T-cell (primary cell): ENCODE measurements around the gene SRGN. TPM values are rescaled to one million over a fixed set of nuclear protein-coding genes. Genes with fewer than 3 reads are reported as not detected.

ENCODE experiments used
- ATAC-seq, 4 experiments: fragments of 200-7000 bp in 3 of 4; fragments of 150-1000 bp in 1 of 4; cut with Tn5 transposase; replicated peaks in 1 of 4; 1 replicate in 3 of 4; 2 replicates in 1 of 4; pipeline ENCODE4 v1.10.0; 2021; ENCODE audit warnings: moderate library complexity in 3 of 4, mild to moderate bottlenecking in 2 of 4, moderate number of reproducible peaks in 1 of 4
- CTCF ChIA-PET, 2 donors: fragments of 300-600 bp; sonication (Branson Sonifier 250); formaldehyde crosslinking; loops; one replicate each; lab custom pipeline; 2022; ENCODE audit warnings: antibody characterized with exemption in 2 of 2; lab: Charles Lee
- POLR2A ChIA-PET, 2 donors: fragments of 300-600 bp; sonication (Branson Sonifier 250); formaldehyde crosslinking; loops; one replicate each; lab custom pipeline; 2022; ENCODE audit warnings: antibody characterized with exemption in 2 of 2; lab: Charles Lee
- DNase-seq, 35 experiments: peaks; one replicate each; pipeline versions ENCODE4 v3.0.0 to v3.0.0-alpha.2; 2013 to 2023
- H3K27ac ChIP-seq: one replicate; pipeline ENCODE4 v1.5.1; 2013; ENCODE audit warnings: low read length
- H3K27me3 ChIP-seq, 2 experiments: replicated peaks in 1 of 2; 1 replicate in 1 of 2; 2 replicates in 1 of 2; pipeline versions ENCODE4 v1.6.1 to v1.7.0; 2013; ENCODE audit warnings: low read length in 1 of 2, mixed read lengths in 1 of 2; ENCODE audit not compliant: control insufficient read depth in 2 of 2, insufficient read depth in 2 of 2; ENCODE audit errors: extremely low read depth in 1 of 2
- H3K36me3 ChIP-seq, 2 donors: 1 replicate in 1 of 2; 2 replicates in 1 of 2; pipeline versions ENCODE4 v1.6.1 to v1.7.0; 2013; ENCODE audit warnings: low read length in 1 of 2; ENCODE audit not compliant: control insufficient read depth in 2 of 2, insufficient read depth in 1 of 2; ENCODE audit errors: extremely low read depth in 1 of 2
- H3K4me1 ChIP-seq, 2 experiments: 1 replicate in 1 of 2; 2 replicates in 1 of 2; pipeline versions ENCODE4 v1.6.1 to v1.7.0; 2013; ENCODE audit warnings: low read length in 2 of 2, mixed read lengths in 1 of 2; ENCODE audit not compliant: insufficient read depth in 2 of 2, control insufficient read depth in 1 of 2; ENCODE audit errors: extremely low read depth in 1 of 2
- H3K4me3 ChIP-seq, 2 donors: 1 replicate in 1 of 2; 2 replicates in 1 of 2; pipeline versions ENCODE4 v1.5.1 to v1.7.0; 2013; ENCODE audit warnings: mild to moderate bottlenecking in 2 of 2, low read length in 1 of 2, moderate library complexity in 1 of 2; ENCODE audit not compliant: control insufficient read depth in 1 of 2; ENCODE audit errors: extremely low read depth in 1 of 2
- H3K9me3 ChIP-seq: 2 replicates; pipeline ENCODE4 v1.7.0; 2013
- H3K27ac Mint-ChIP-seq, 2 donors: one replicate each; pipeline ENCODE4 v1.8.0; 2020 to 2021; ENCODE audit warnings: mild to moderate bottlenecking in 2 of 2, mixed read lengths in 2 of 2
- H3K27me3 Mint-ChIP-seq, 2 donors: one replicate each; pipeline ENCODE4 v1.8.0; 2021 to 2022; ENCODE audit warnings: mixed read lengths in 2 of 2
- H3K36me3 Mint-ChIP-seq: one replicate; pipeline ENCODE4 v1.8.0; 2021; ENCODE audit warnings: mixed read lengths
- H3K4me1 Mint-ChIP-seq, 3 donors: one replicate each; pipeline ENCODE4 v1.8.0; 2020 to 2022; ENCODE audit warnings: mixed read lengths in 3 of 3, mild to moderate bottlenecking in 1 of 3
- H3K4me3 Mint-ChIP-seq, 3 donors: one replicate each; pipeline ENCODE4 v1.8.0; 2020 to 2022; ENCODE audit warnings: mild to moderate bottlenecking in 3 of 3, mixed read lengths in 3 of 3, moderate library complexity in 3 of 3
- H3K9me3 Mint-ChIP-seq, 3 donors: one replicate each; pipeline ENCODE4 v1.8.0; 2020 to 2022; ENCODE audit warnings: mixed read lengths in 3 of 3
- WGBS: methylation state at CpG from one replicate; pipeline ENCODE4 v1.1.5; 2013; ENCODE audit warnings: missing lambda C conversion rate; ENCODE audit not compliant: insufficient coverage; 5-methylcytosine and 5-hydroxymethylcytosine counted together
- total RNA-seq, 35 experiments: library from RNA in 6 of 35; stranded (reverse) in 6 of 35; fragments of 120-200 nt in 1 of 35; gene quantifications; one replicate each; pipeline versions ENCODE4 v1.2.1 to v1.2.4 and lab custom pipeline; 2013 to 2026

The SRGN gene
- total RNA-seq, 5 donors from 2014 or later (not counting 1 experiment from before 2014, with no cell fraction given), result 91.4 to 271 (median 137) TPM

DNA sequence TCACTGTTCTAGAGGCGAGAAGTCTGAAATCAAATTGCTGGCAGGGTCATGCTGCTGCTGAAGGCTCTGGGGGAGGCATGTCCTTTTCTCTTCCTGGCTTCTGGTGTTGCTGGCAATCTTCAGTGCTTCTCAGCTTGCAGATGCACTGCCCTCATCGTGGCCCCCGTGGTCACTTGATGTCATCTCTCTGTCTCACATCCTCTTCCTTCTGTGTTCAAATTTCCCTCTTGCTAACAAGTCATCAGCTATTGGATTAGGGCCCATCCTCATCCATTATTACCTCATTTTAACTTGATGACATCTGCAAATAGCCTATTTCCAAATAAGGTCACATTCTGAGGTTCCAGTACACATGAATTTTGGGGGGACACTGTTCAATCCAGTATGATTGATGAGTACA is 36.6 kb upstream of the SRGN start:
- Histone ChIP-seq H3K4me3 (no peak overlapping the region), H3K27me3 (no peaks in the 10 kb centered on the region), H3K27ac (no peak overlapping the region), H3K36me3 (no peaks in the 10 kb centered on the region), H3K9me3 (no peaks in the 10 kb centered on the region), H3K4me1 (peaks cover 4 to 26% of the 10 kb centered on the region in 2 experiments)
- DNase-seq, result peak in 2 of 35 experiments; percentile 6 to 43
- no peaks in the 10 kb centered on the region for H3K36me3 Mint-ChIP-seq
- CTCF ChIA-PET, result no interaction called here
- 89% methylated on average over 1 of the region's 3 CpGs for WGBS
- H3K27ac Mint-ChIP-seq, result no peak overlapping the region
- no peak overlapping the region for H3K4me3 Mint-ChIP-seq
- peaks cover 18 to 36% (median 30%) of the 10 kb centered on the region in 3 donors for H3K4me1 Mint-ChIP-seq
- POLR2A ChIA-PET, result interaction anchor here (0.7 kb wide), 2 partner anchors 41 to 72 kb away, joined by 3 to 4 read pairs; no protein-coding TSS in a partner anchor
- ATAC-seq, result peak in 1 of 4 experiments; percentile 59
- H3K9me3 Mint-ChIP-seq, result no peaks in the 10 kb centered on the region
- no peaks in the 10 kb centered on the region for H3K27me3 Mint-ChIP-seq

- Histone ChIP-seq H3K27me3 (no peaks in the 10 kb centered on the region), H3K4me3 (no peak overlapping the region), H3K4me1 (peaks cover 4 to 26% of the 10 kb centered on the region in 2 experiments), H3K27ac (no peak overlapping the region), H3K36me3 (no peaks in the 10 kb centered on the region), H3K9me3 (no peaks in the 10 kb centered on the region)
- DNase-seq (no peak), ATAC-seq (no peak)
- ChIA-PET POLR2A (interaction anchor here (0.6 to 0.7 kb wide), 3 partner anchors 20 to 72 kb away, joined by 3 to 4 read pairs (median 3); no protein-coding TSS in a partner anchor), CTCF (no interaction called here)
- Mint-ChIP-seq H3K36me3 (no peaks in the 10 kb centered on the region), H3K4me1 (peaks cover 23 to 37% (median 34%) of the 10 kb centered on the region in 3 donors), H3K9me3 (no peaks in the 10 kb centered on the region), H3K27ac (peak overlapping the region in 1 of 2 donors; percentile 11), H3K27me3 (no peaks in the 10 kb centered on the region), H3K4me3 (no peak overlapping the region)
- WGBS, result 98% methylated on average over 9 of the region's 10 CpGs
These were observed 36.0 kb upstream of the SRGN start for GRCh38 chr10:69051710-69052487.

- H3K27ac Mint-ChIP-seq, result no peak overlapping the region
- H3K4me3 Mint-ChIP-seq, result no peak overlapping the region
- no peaks in the 10 kb centered on the region for H3K27me3 ChIP-seq
- H3K9me3 ChIP-seq, result no peaks in the 10 kb centered on the region
- peaks cover 31 to 42% (median 40%) of the 10 kb centered on the region in 3 donors for H3K4me1 Mint-ChIP-seq
- WGBS, result 97% methylated on average over 5 of the region's 6 CpGs
- peaks cover 4 to 33% of the 10 kb centered on the region in 2 experiments for H3K4me1 ChIP-seq
- no peaks in the 10 kb centered on the region for H3K36me3 ChIP-seq
- H3K27me3 Mint-ChIP-seq, result no peaks in the 10 kb centered on the region
- no peaks in the 10 kb centered on the region for H3K9me3 Mint-ChIP-seq
- ATAC-seq (no peak), DNase-seq (no peak)
- H3K4me3 ChIP-seq, result no peak overlapping the region
- H3K27ac ChIP-seq, result no peak overlapping the region
- H3K36me3 Mint-ChIP-seq, result no peaks in the 10 kb centered on the region
- ChIA-PET CTCF (no interaction called here), POLR2A (interaction anchor here in 1 of 2 donors (0.6 kb wide), 1 partner anchor 236 kb away, joined by 6 read pairs; no protein-coding TSS in a partner anchor)
These were observed 35.2 kb upstream of the SRGN start for GRCh38 chr10:69052736-69053135.

- POLR2A ChIA-PET, result no interaction called here
- H3K9me3 Mint-ChIP-seq, result no peaks in the 10 kb centered on the region
- DNase-seq (peak in 1 of 35 experiments; percentile 22), ATAC-seq (peak in 2 of 4 experiments; percentile 36 to 39)
- H3K27ac ChIP-seq, result no peak overlapping the region
- no peaks in the 10 kb centered on the region for H3K27me3 Mint-ChIP-seq
- H3K4me1 Mint-ChIP-seq, result peaks cover 37 to 41% (median 39%) of the 10 kb centered on the region in 3 donors
- H3K9me3 ChIP-seq, result no peaks in the 10 kb centered on the region
- no peaks in the 10 kb centered on the region for H3K27me3 ChIP-seq
- no peak overlapping the region for H3K4me3 Mint-ChIP-seq
- WGBS, result no CpG with 5 or more reads among the region's 2 CpGs
- CTCF ChIA-PET, result interaction anchor here in 1 of 2 donors (0.8 kb wide), 2 partner anchors 24 to 49 kb away, joined by 4 to 5 read pairs; no protein-coding TSS in a partner anchor
- no peak overlapping the region for H3K4me3 ChIP-seq
- no peaks in the 10 kb centered on the region for H3K36me3 ChIP-seq
- peak overlapping the region in 1 of 2 donors; percentile 97 for H3K27ac Mint-ChIP-seq
- H3K36me3 Mint-ChIP-seq, result no peaks in the 10 kb centered on the region
- peaks cover 4 to 32% of the 10 kb centered on the region in 2 experiments for H3K4me1 ChIP-seq
These were observed 32.7 kb upstream of the SRGN start for GRCh38 chr10:69055241-69055640.

DNA sequence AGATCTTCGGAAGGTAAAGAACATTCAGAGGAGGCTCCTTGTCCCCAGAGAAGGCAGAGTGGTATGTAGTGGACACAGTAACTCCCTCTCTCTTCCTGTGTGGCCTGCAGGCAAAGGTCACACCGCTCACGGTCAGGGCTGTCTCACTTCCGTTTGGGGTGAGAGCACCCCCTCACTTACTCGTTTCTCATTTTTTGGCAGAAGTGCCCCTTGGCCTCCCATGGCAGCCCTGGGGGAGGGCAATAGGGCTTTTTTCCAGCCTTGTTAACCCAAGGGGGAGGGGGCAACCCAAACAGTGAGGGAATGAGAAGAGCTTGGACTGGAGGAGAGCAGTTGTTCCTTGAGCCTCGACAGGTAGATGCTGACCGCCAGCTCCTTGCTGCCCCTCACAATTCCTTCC is 31.8 kb upstream of the SRGN start:
- Histone ChIP-seq H3K27me3 (no peaks in the 10 kb centered on the region), H3K4me3 (no peak overlapping the region), H3K4me1 (peaks cover 4 to 35% of the 10 kb centered on the region in 2 experiments), H3K36me3 (no peaks in the 10 kb centered on the region), H3K27ac (no peak overlapping the region), H3K9me3 (no peaks in the 10 kb centered on the region)
- CTCF ChIA-PET, result interaction anchor here in 1 of 2 donors (0.5 to 1.0 kb wide), 2 partner anchors 37 to 51 kb away, joined by 4 to 5 read pairs; no protein-coding TSS in a partner anchor
- Mint-ChIP-seq H3K36me3 (no peaks in the 10 kb centered on the region), H3K4me3 (no peak overlapping the region), H3K9me3 (no peaks in the 10 kb centered on the region), H3K4me1 (peaks cover 40 to 45% (median 41%) of the 10 kb centered on the region in 3 donors), H3K27me3 (no peaks in the 10 kb centered on the region), H3K27ac (peak overlapping the region; percentile 57 to 97)
- ATAC-seq, result no peak
- POLR2A ChIA-PET, result no interaction called here
- peak in 2 of 35 experiments; percentile 10 to 39 for DNase-seq
- WGBS, result 85% methylated on average over 3 of the region's 7 CpGs

DNA sequence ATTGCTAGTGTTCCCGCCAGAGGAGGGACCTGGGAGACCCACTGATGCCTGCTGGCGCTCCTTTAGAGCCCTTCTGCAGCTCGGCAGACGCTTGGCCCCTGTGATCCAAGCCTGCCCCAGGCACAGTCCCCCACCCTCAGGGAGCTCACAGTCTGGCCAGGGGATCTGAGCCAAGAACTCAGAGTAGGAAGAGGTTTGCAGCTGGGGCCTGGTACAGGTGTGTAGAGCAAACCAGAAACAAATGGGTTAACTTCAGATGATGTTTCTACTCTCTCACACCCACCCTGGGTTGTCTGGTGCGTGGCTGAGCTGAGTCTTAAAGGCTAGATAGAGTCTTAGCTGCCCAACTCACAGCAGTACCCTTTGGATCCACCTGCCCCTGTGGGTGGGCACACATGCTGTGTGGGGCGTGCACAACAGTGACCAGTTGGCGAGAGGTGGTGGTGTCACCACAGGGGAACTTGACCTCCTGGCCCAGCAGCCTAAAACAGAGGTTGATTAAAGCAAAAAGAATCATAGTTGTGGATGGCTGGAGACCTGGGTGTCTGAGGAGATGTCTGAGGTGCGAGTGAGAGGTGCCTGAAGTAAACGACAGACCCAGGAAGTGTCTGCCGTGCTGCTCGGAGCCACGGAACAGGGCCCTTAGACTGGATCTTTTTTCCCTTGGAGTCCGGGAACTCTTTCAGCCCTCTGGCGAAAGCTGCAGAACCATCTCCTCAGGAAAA is 31.2 kb upstream of the SRGN start:
- H3K36me3 ChIP-seq, result no peaks in the 10 kb centered on the region
- ATAC-seq (peak in 1 of 4 experiments; percentile 58), DNase-seq (peak in 3 of 35 experiments; percentile 13 to 26 (median 26))
- ChIA-PET CTCF (interaction anchor here in 1 of 2 donors (0.5 to 1.0 kb wide), 2 partner anchors 36 to 51 kb away, joined by 4 to 5 read pairs; no protein-coding TSS in a partner anchor), POLR2A (no interaction called here)
- H3K4me1 ChIP-seq, result peaks cover 10 to 41% of the 10 kb centered on the region in 2 experiments
- H3K27ac ChIP-seq, result no peak overlapping the region
- H3K27ac Mint-ChIP-seq, result peak overlapping the region; percentile 63 to 97
- peak overlapping the region in 1 of 3 donors; percentile 47 for H3K4me3 Mint-ChIP-seq
- H3K4me3 ChIP-seq, result no peak overlapping the region
- no peaks in the 10 kb centered on the region for H3K27me3 ChIP-seq
- H3K4me1 Mint-ChIP-seq, result peaks cover 41 to 48% (median 42%) of the 10 kb centered on the region in 3 donors
- H3K36me3 Mint-ChIP-seq, result no peaks in the 10 kb centered on the region
- H3K27me3 Mint-ChIP-seq, result no peaks in the 10 kb centered on the region
- H3K9me3 Mint-ChIP-seq, result no peaks in the 10 kb centered on the region
- H3K9me3 ChIP-seq, result no peaks in the 10 kb centered on the region
- WGBS, result 99% methylated on average over 6 of the region's 14 CpGs
